IPS-NIHi7 (cell line): ENCODE results near the gene ANKEF1.
A peak's percentile ranks its signal among the peaks of the same experiment; 100 is the strongest.
"Not testable (repeated sequence)": the region's sequence is repeated elsewhere in the genome, so short reads cannot be mapped to it uniquely, and the experiment has no call there.

Source experiments
- DNase-seq: peaks from one replicate; pipeline ENCODE4 v3.0.0; 2012; ENCODE audit warnings: mixed read lengths; ENCODE audit errors: extremely low spot score

ANKEF1 gene

DNA sequence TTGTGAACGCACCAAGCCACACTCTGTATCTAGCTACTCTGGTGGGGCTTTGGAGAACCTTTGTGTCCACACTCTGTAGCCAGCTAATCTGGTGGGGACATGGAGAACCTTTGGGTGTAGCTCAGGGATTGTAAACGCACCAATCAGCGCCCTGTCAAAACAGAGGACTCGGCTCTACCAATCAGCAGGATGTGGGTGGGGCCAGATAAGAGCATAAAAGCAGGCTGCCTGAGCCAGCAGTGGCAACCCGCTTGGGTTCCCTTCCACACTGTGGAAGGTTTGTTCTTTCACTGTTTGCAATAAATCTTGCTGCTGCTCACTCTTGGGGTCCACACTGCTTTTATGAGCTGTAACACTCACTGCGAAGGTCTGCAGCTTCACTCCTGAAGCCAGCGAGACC is 2.5 kb upstream of the ANKEF1 start:
- DNase-seq = not testable (repeated sequence)

GRCh38 chr20:10033905-10034650 is 709 bp upstream of the ANKEF1 start:
- no peak for DNase-seq

GRCh38 chr20:10036321-10036720 is 1.5 kb downstream of the ANKEF1 start:
- DNase-seq = not testable (repeated sequence)

- no peak for DNase-seq
These were observed 5.5 kb downstream of the ANKEF1 start for GRCh38 chr20:10040070-10040975.

GRCh38 chr20:10042086-10042485 is 7.3 kb downstream of the ANKEF1 start:
- DNase-seq = no peak

DNA sequence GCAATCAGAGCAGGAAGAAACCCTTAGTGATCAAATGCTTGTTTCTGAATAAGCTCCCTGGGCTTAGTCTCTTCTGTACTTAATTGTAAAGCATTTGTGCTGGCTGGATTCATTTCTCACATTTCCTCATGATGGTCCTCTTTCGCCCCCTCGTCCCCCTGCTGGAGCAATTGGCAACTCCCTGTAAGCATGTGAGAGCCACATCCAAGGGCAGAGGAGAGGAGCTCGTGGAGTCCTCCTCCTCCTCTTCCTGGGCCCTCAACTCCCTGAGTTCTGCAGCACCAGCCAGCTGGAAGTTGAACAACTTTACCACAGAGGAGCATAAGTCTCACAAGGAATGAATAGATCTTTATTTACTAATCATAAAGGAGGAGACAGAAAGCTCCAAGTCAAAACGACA is 12.6 kb downstream of the ANKEF1 start:
- DNase-seq = peak; percentile 58

GRCh38 chr20:10051185-10051584 is 16.4 kb downstream of the ANKEF1 start:
- DNase-seq = no peak

DNA sequence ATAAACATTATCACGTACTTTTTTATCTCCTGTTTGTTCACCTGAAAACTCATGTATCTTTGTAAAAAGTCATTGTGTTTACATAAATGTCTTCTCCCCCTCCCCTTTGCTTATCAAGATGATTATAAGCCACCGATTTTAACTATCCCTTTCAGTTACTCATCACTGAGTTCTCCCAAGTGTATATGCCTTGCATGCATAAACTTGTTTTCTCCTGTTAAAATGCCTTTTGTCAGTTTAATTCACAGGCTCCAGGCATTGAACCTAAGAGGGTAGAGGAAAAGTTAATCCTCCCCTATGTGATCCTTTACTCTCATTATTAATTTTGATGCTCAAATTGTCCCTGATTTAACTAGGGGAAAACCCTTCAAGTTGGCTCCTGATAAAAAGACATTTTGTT is 24.2 kb downstream of the ANKEF1 start:
- no peak for DNase-seq

- no peak for DNase-seq
These were observed 25.4 kb downstream of the ANKEF1 start for GRCh38 chr20:10060226-10060625.

DNA sequence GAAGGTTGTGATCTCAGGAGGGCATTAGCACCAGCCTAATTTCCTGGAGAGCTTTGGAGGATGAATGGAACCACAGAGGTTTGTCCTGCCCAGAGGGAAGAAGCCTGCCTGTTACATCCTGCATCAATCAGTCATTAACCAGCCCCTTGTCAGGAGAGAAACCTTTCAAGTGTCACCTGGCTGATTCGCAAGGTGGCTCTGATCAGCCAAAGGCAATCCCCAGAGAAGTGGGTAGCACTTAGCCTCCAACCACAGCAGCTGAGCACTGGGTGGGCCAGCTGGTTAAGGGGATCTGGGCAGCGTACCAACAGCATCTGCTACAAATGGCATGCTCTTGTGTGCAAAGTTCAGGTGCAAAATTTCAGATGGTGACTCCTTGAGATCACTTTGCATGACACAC is 26.9 kb downstream of the ANKEF1 start:
- DNase-seq = no peak

- no peak for DNase-seq
These were observed 28.7 kb downstream of the ANKEF1 start for GRCh38 chr20:10063482-10063881.

DNA sequence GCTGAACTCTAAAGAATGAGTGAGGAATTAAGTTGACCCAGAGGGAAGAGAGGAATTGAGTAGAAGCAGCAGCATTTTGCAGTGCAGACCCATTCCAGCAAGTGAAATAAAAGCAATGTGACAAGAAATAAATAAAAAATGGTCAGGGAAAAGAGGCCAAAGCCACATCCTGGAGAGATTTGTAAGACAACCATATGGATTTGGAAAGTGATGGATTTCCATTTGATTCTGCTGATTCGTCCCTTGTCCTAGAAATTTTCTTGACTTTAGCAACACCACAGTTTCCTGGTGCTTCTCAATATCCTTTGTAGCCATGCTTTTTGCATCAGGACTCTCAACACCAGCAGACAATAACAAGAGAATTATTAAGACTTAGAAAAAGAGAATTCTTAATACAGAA is 29.8 kb downstream of the ANKEF1 start:
- no peak for DNase-seq

DNA sequence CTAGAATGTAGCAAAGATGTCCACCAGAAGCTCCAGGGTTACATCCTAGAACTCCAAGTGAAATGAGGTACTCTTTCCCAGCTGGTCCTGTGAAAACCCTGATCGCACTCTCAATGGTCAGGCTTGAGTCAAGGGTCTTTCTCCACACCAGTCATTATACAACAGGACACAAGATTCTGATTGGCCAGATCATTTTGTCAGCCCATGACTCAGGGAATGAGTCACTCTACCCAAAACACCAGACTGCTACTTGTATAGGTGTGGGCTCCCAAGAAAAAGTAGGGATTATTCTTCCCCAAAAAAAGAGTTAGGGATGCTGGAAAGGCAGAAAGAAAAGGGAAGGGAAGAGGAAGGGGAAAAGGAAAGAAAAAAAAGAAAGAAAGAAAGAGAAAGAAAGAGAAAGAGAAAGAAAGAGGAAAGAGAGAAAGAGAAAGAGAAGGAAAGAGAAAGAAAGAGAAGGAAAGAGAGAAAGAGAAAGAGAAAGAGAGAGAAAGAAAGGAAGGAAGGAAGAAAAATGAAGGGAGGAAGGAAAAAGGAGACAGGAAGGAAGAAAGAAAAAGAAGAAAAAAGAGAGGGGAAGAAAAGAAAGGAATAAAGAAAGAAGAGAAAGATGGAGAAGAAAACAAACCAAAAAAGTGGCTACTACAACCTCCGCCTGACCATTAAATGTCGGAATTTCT is 30.5 kb downstream of the ANKEF1 start:
- no peak for DNase-seq

DNA sequence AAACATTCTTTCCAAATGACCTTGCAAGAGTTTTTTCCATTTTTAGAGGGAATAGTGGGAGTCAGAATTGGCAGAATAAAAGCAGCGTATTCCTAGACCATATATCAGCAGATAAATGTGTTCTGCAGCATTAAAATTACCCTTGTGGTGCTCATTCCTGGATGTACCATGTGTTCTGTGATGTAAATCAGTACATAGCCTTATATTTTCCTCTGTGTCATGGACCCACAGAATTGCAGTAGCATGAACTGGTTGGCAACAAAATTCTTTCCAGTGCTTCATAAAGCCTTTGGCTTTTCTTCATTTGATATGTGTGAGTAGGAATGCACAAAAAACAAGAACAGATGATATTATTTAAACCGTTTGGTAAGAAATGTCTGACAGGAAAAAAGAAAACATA is 32.5 kb downstream of the ANKEF1 start:
- DNase-seq = no peak

GRCh38 chr20:10074513-10074912 is 39.7 kb downstream of the ANKEF1 start:
- no peak for DNase-seq

GRCh38 chr20:10075606-10076005 is 40.8 kb downstream of the ANKEF1 start:
- DNase-seq = no peak

GRCh38 chr20:10076126-10077080 is 41.6 kb downstream of the ANKEF1 start:
- no peak for DNase-seq

GRCh38 chr20:10077081-10077471 is 42.3 kb downstream of the ANKEF1 start:
- peak; percentile 76 for DNase-seq

- no peak for DNase-seq
These were observed 43.1 kb downstream of the ANKEF1 start for GRCh38 chr20:10077886-10078285.

- no peak for DNase-seq
These were observed 43.6 kb downstream of the ANKEF1 start for GRCh38 chr20:10078403-10078802.

GRCh38 chr20:10079964-10080363 is 45.2 kb downstream of the ANKEF1 start:
- DNase-seq = no peak
